NCI-H1694 treated with DMSO at 0.1 percent for 48 hours (cell line): ENCODE results near the gene DNAJB6.
A peak's percentile ranks its signal among the peaks of the same experiment; 100 is the strongest.

Source experiments
- DNase-seq: peaks from one replicate; lab custom pipeline; 2025; lab: John Stamatoyannopoulos, UW

The DNAJB6 gene

DNA sequence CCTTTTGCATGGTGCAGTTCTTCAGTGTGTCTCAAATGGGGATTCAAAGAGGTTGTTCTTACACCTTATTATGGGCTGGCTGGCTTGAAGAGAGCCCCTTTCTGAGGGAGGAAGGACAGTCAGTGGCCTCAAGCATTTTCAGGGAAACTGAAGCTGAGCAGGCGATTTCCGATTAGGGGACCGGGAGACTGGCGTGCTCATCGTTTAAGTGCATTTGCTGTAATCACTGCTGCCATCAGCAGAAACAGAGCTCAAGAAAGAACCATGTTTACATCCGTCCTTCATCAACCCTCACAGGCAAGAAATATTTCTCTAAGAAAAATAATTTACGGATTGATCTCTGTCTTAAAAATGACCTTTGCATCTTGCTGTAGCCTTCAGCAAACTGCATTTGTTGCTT, 32.2 kb downstream of the DNAJB6 start:
- no peak for DNase-seq

GRCh38 chr7:157370742-157371141, 33.9 kb downstream of the DNAJB6 start:
- DNase-seq = no peak

DNA sequence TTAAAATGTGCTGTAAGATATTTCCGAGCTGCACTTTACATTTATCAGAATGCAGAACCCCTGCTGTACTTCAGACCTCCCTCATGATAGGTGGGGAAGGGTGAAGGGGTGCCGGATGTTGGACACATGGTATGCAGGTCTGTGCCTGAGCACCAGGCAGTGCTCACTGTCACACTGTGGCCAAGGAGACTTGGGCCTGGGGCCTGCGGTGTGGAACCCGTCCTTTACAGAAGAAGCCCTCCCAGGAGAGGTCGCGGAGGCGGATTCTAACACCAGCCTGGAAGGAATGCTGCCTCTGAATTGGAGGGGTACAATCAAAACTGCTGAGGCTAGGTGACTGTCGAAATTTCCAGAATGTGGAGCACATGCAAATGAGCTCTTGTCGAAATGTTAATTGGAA, 34.5 kb downstream of the DNAJB6 start:
- no peak for DNase-seq

DNA sequence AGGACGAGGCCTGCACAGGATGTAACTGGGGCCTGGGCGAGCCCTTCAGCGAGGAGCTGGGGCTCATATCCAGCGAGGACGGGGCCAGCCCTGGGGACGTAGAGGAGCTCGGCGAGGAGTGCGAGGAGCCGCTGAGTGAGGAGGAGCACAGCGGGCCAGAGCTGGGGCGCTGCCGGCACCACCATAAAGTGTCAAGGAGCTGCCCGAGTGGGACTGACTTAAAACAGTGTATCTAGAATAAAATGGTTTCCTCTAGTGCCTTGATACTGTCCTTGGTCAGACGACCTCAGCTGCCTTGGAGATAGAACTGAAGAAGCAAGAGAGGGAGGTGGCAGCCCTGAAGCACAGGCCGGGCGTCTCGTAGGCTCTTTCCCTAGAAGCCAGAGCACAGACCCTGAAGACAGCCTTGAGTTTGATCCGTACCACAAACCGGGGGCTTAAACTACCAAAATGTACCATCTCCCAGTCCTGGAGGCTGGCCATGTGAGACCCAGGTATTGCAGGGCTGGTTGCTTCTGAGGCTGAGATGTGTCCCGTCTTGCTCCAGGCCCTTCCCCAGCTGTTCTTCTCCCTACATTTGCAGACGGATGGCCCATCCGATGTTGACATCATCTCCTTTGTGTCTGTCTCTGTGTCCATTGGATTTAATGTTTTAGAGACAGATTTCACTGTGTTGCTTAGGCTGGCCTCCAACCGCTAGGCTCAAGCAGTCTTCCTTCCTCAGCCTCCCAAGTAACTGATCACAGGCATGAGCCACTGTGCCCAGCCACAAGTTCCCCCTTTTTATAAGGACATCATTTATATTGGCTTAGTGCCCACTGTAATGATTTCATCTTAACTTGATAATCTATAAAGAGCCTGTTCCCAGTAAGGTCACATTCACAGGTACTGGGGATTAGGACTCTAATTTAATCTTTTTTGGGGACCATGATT, 35.8 kb downstream of the DNAJB6 start:
- no peak for DNase-seq

DNA sequence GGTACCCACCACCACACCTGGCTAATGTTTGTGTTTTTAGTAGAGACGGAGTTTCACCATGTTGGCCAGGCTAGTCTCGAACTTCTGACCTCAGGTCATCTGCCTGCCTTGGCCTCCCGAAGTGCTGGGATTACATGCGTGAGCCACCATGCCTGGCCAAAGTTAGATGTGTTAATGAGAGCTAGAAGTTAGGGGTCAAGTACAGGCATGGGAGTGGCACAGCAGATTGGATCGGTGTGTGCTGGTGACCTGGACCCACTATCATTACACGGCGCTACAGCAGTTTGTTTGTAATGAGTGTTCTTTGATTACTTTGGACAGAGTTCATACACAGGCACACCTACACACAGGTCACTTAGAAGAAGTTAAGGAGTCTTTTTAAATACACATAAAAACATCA, 36.7 kb downstream of the DNAJB6 start:
- DNase-seq = no peak

DNA sequence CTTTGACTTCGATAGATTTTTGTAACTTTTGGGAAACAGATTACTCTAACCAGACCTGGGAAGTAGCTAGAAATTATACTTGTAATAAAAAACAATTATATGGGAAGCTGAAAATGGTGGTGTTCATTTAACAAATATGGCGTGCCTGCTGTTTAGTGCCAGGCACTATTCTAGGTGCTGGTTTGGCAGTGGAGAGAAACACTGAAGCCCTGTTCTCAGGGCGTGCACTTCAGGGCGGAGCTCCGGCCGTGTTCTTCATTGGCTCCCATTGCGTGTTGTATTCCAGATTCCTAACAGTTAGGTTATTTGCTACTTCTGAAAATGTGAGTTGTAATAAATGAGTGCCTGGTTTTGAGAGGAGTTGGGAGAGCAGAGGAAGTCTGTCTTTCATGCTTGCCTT, 38.6 kb downstream of the DNAJB6 start:
- no peak for DNase-seq

DNA sequence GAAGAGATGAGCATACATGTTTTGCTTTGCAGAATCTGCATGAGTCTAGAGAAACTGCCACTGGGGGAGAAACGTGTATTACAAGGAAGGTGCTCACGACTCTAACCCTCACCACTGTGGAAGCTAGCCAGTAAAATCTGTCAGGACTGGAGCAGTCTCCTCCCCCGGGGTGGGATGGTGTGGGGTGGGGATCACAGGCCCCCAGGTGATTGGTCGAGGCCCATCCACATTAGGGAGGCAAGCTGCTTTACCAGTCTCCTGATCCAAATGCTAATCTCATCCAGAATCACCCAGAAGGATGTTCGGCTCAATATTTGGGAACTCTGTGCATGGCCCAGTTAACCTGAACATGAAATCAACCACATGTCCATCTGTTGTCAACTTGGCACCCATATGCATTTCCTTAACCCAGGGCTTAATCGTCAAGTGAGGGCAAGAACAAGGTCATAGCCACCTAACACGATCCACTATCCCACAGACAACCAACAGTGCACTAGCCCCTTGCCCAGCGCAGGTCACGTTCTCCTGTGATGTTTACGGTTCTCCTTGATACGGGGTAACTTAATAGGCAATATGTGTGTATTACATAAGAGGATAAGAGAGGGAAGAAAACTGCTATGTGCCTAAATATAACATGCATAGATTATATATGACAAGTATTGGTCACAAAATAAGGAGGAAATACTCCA, 40.8 kb downstream of the DNAJB6 start:
- no peak for DNase-seq

DNA sequence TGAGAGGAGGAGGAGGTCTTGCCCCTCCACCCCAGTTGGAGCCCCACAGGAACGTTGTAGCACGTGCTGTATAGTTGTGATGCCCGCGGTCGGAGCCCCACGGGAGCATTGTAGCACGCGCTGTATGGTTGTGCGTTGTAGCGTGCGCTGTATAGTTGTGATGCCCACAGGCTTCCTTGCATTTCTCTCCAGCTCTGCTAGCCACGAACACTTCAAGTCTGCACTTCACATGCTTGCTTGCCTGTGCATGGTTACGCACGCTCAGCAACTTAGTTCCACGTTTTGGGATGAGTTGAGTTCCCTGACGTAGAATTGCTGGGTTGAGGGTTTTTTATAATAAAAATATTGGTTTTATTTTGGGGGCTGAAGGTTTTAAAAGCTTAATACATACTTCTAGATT, 41.6 kb downstream of the DNAJB6 start:
- DNase-seq = no peak

- no peak for DNase-seq
Observed at GRCh38 chr7:157379493-157379892, 42.7 kb downstream of the DNAJB6 start.

GRCh38 chr7:157380416-157380815, 43.6 kb downstream of the DNAJB6 start:
- DNase-seq = no peak

- DNase-seq = no peak
Observed at GRCh38 chr7:157383868-157384267, 47.1 kb downstream of the DNAJB6 start.

DNA sequence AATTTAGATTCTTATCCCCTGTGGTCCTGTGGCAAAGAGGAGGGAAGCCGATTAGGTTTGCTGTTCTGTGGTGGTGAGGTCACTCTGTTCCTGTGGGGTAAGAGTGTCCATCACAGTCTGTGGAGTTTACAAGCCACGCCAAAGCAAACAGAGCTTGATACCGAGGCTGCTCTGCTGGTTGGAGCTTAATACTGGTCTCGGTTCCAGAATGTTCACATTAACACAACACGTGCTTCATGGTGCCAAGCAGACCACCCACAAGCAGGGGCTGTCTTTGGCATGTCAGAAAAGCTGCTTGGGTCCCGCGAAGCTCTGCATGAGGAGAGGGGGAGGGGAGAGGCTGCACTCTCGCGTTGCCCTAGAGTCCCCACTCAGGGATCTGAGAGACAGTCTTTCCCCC, 47.5 kb downstream of the DNAJB6 start:
- DNase-seq = no peak

- DNase-seq = peak; percentile 59
Observed at GRCh38 chr7:157386979-157387800, 50.4 kb downstream of the DNAJB6 start.

DNA sequence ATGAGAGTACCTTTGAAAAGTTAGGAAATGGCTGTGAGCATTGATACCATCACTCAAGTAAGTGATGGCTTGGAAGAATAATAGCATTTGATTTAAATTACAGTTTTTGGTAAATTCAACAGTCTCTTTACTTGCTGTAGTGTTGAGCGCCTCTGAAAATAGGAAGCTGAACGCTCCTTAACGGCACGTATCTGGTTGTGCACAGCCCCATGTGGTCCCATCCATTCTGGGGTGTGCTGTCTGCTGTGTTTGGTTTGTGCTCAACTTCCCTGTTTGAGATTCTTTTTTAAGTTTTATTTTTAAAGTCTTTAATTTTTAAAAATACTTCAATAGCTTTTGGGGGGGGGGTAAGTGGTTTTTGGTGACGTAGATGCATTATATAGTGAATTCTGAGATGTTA, 51.5 kb downstream of the DNAJB6 start:
- DNase-seq = no peak

GRCh38 chr7:157389951-157390730, 53.3 kb downstream of the DNAJB6 start:
- DNase-seq = no peak

DNA sequence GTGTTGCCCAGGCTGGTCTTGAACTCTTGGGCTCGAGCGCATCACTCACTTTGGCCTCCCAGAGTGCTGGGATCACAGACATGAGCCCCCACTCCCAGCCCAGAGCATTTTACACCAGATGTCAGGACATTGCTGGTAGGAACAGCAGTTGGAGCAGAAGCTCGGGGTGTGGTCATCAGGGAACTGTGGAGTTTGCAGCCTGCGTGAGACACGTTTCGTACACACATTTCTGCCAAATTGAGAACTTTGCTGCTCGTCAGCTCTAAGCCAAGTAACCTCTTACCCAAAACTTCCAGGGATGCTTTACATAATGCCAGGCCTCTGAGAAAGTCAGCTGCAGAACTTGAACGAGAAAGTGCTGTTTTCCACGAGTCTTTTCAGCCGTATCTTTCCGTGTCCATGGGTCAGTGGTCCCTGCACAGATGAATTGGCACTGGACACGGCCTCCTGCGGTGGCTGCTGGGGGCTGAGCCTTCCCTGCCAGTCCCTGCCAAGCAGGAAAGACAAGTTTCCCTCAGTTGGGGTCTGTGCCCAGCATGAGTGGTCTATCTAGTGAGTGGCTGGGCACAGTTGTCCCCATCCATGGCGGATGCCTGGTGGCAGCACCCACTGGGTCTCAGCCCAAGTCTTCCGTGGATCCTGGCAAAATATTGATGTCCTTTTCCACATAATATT, 54.4 kb downstream of the DNAJB6 start:
- no peak for DNase-seq

DNA sequence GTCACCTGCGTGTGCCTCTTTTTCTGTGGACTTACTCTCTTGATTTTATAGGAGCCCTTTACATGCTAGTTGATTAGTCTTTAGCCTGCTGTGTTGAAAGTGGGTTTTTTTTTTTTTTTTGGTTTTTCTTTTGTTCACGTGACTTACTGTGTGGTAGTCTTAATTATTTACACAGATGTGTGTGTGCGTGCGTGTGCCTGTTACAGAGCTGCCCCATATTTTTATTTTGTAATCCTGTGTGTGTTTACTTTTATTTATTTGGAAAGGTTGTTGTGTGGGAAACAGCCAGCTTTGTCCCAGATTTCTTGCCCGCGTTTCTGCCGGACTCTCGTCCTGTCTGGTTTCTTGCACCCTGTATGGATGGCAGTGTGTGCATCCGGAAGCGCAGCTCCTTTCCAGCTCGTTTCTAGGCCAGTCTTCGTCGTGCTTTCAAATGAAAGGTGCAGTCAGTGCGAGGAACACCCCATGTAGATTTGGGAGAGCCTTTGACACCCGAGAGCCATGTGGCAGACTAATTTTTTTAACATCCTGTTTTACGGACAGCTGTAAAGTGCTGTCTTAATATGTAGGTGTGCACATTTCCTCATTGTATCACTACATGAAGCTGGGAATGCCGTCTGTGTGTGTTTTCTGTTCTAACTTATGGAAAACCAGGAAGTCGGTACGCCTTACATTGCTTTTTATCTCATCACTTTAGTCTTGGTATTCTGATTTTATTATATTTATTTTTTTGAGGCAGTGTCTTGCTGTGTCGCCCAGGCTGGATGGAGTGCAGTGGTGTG, 55.6 kb downstream of the DNAJB6 start:
- DNase-seq = no peak

- no peak for DNase-seq
Observed at GRCh38 chr7:157394246-157395191, 57.7 kb downstream of the DNAJB6 start.

DNA sequence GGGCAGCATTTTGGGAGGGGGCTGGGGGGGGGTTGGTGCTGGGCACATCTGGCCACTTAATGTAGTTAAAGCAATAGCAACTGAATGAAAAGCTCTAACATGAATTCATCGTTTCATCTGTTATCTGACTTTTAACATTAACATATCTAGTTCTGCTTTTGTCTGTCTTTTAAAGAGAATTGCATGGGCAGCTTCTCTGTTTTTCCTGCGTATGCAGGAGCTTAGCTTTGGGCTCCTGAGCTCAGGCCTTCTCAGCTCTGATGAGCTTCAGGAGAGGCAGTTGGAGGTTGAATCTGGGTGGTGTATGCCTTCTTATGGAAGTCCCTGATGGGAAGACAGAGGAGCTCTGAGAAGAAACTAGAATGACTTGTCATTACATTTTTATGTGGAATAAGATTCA, 58.4 kb downstream of the DNAJB6 start:
- DNase-seq = no peak
